CD4-positive, CD25-positive, alpha-beta regulatory T cell (primary cell): ENCODE measurements around the gene ERCC4. TPM values are rescaled to one million over a fixed set of nuclear protein-coding genes. Genes with fewer than 3 reads are reported as not detected.

Experiments used
- ATAC-seq, 2 donors: fragments of 150-1000 bp; cut with Tn5 transposase; one replicate each; pipeline ENCODE4 v1.10.0; 2021; ENCODE audit warnings: low read depth in 2 of 2, moderate number of reproducible peaks in 2 of 2, moderate library complexity in 1 of 2
- DNase-seq, 3 donors: peaks; one replicate each; pipeline versions ENCODE4 v3.0.0 to v3.0.0-alpha.2; 2012 to 2022; ENCODE audit warnings: mixed read lengths in 1 of 3
- H3K27ac ChIP-seq: one replicate; pipeline ENCODE4 v1.7.0; 2013; ENCODE audit warnings: mild to moderate bottlenecking, low read length; ENCODE audit not compliant: insufficient read depth, poor library complexity, severe bottlenecking
- H3K27me3 ChIP-seq: one replicate; pipeline ENCODE4 v1.7.0; 2013; ENCODE audit warnings: low read length; ENCODE audit not compliant: control insufficient read depth, insufficient read depth
- H3K36me3 ChIP-seq: one replicate; pipeline ENCODE4 v1.7.0; 2013; ENCODE audit warnings: mild to moderate bottlenecking, low read length, moderate library complexity; ENCODE audit not compliant: control insufficient read depth, insufficient read depth
- H3K4me1 ChIP-seq: 2 replicates; pipeline ENCODE4 v1.7.0; 2013; ENCODE audit warnings: mild to moderate bottlenecking, low read length; ENCODE audit not compliant: insufficient read depth, control insufficient read depth, poor library complexity, severe bottlenecking
- H3K4me3 ChIP-seq: one replicate; pipeline ENCODE4 v1.7.0; 2013; ENCODE audit warnings: low read depth, mild to moderate bottlenecking, low read length, moderate library complexity
- H3K9me3 ChIP-seq, 2 experiments: 1 replicate in 1 of 2; 2 replicates in 1 of 2; pipeline ENCODE4 v1.7.0; 2013; ENCODE audit warnings: low read length in 2 of 2, mild to moderate bottlenecking in 1 of 2, moderate library complexity in 1 of 2; ENCODE audit not compliant: control insufficient read depth in 2 of 2
- H3K27ac Mint-ChIP-seq, 3 donors: one replicate each; pipeline ENCODE4 v1.8.0; 2020 to 2022; ENCODE audit warnings: mild to moderate bottlenecking in 3 of 3, mixed read lengths in 3 of 3, moderate library complexity in 2 of 3
- H3K27me3 Mint-ChIP-seq: one replicate; pipeline ENCODE4 v1.8.0; 2022; ENCODE audit warnings: mild to moderate bottlenecking, mixed read lengths
- H3K36me3 Mint-ChIP-seq: one replicate; pipeline ENCODE4 v1.8.0; 2020; ENCODE audit warnings: mixed read lengths
- H3K4me1 Mint-ChIP-seq, 4 donors: one replicate each; pipeline ENCODE4 v1.8.0; 2020 to 2022; ENCODE audit warnings: mixed read lengths in 4 of 4, mild to moderate bottlenecking in 1 of 4
- H3K4me3 Mint-ChIP-seq, 4 donors: one replicate each; pipeline ENCODE4 v1.8.0; 2020 to 2022; ENCODE audit warnings: mild to moderate bottlenecking in 4 of 4, mixed read lengths in 4 of 4, moderate library complexity in 3 of 4
- H3K9me3 Mint-ChIP-seq, 7 donors: one replicate each; pipeline ENCODE4 v1.8.0; 2020 to 2022; ENCODE audit warnings: mixed read lengths in 7 of 7, mild to moderate bottlenecking in 3 of 7, moderate library complexity in 2 of 7
- polyA plus RNA-seq, 4 donors: library from polyadenylated mRNA; unstranded; fragments of 300-500 nt; fragmentation: Illumina TruSeq; gene quantifications; one replicate each; pipeline ENCODE4 v1.2.3, GENCODE V29; 2021
- total RNA-seq: library from RNA; stranded (reverse); gene quantifications from one replicate; pipeline ENCODE4 v1.2.3, GENCODE V29; 2022

Gene ERCC4
- total and polyA plus RNA-seq, 5 donors from 2014 or later: 8.8 to 18.2 (median 15.4) TPM

- H3K27me3 ChIP-seq: no peaks in the 10 kb centered on the region
- no peaks in the 10 kb centered on the region for H3K36me3 Mint-ChIP-seq
- no peak overlapping the region for H3K4me3 Mint-ChIP-seq
- ATAC-seq (no peak), DNase-seq (no peak)
- peaks cover 0 to 22% (median 9%) of the 10 kb centered on the region in 4 donors for H3K4me1 Mint-ChIP-seq
- no peaks in the 10 kb centered on the region for H3K27me3 Mint-ChIP-seq
- H3K36me3 ChIP-seq: no peaks in the 10 kb centered on the region
- no peaks in the 10 kb centered on the region for H3K9me3 ChIP-seq
- peaks cover 9% of the 10 kb centered on the region for H3K4me1 ChIP-seq
- no peak overlapping the region for H3K4me3 ChIP-seq
- no peak overlapping the region for H3K27ac Mint-ChIP-seq
- H3K27ac ChIP-seq: no peak overlapping the region
- H3K9me3 Mint-ChIP-seq: no peaks in the 10 kb centered on the region
Observed at GRCh38 chr16:13996778-13997288, 76.9 kb downstream of the ERCC4 start.

- Histone ChIP-seq H3K27me3 (no peaks in the 10 kb centered on the region), H3K4me1 (peaks cover 9% of the 10 kb centered on the region), H3K4me3 (no peak overlapping the region), H3K9me3 (no peaks in the 10 kb centered on the region), H3K27ac (no peak overlapping the region), H3K36me3 (no peaks in the 10 kb centered on the region)
- Mint-ChIP-seq H3K27ac (peak overlapping the region in 2 of 3 donors; percentile 9 to 32), H3K36me3 (no peaks in the 10 kb centered on the region), H3K4me3 (peak overlapping the region in 1 of 4 donors; percentile 18), H3K27me3 (no peaks in the 10 kb centered on the region), H3K9me3 (no peaks in the 10 kb centered on the region), H3K4me1 (peaks cover 0 to 22% (median 9%) of the 10 kb centered on the region in 4 donors)
- ATAC-seq (no peak), DNase-seq (no peak)
Observed at GRCh38 chr16:13997526-13997925, 77.6 kb downstream of the ERCC4 start.

GRCh38 chr16:13997933-13998332 is 78.0 kb downstream of the ERCC4 start:
- Histone ChIP-seq H3K27ac (no peak overlapping the region), H3K9me3 (no peaks in the 10 kb centered on the region), H3K4me3 (no peak overlapping the region), H3K36me3 (no peaks in the 10 kb centered on the region), H3K27me3 (no peaks in the 10 kb centered on the region), H3K4me1 (peaks cover 9% of the 10 kb centered on the region)
- Mint-ChIP-seq H3K27ac (peak overlapping the region in 2 of 3 donors; percentile 9 to 32), H3K36me3 (no peaks in the 10 kb centered on the region), H3K27me3 (no peaks in the 10 kb centered on the region), H3K4me3 (peak overlapping the region in 1 of 4 donors; percentile 18), H3K9me3 (no peaks in the 10 kb centered on the region), H3K4me1 (peaks cover 0 to 22% (median 9%) of the 10 kb centered on the region in 4 donors)
- DNase-seq (peak in 1 of 3 donors; percentile 77), ATAC-seq (peak; percentile 62 to 71)

DNA sequence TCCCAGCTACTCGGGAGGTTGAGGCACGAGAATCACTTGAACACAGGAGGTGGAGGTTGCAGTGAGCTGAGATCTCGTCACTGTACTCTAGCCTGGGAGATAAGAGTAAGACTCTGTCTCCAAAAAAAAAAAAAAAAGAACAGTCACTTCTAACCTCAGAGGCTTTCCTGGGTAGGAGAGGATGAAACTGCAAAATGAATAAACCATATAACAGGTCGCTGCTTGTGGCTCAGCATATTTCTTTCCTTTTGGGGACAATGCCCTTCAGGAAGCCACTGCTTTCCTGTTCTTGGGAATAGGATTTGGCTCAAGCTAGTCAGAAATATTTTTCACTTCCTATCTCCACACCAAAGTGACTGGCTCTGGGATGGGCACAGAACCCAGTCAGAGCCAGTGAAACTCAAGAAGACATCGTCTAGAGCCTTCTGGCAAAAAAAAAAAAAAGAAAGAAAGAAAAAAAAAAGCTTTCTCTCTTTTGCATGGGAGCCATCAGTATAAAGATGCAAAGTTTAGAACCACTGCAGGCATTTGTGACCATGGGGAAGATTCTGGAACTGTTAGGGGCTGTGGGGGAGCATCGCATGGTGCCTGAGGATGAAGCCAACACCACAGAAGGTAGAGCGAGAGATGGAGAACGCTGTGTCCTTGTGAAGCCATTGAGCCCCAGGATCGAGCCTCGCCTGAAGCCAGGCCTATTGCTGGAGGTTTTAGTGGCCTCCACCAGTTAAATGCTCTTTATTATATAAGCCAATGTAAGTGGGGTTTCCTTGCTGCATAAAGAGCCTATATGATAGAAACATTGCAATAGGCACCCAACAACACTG is 79.3 kb downstream of the ERCC4 start:
- no peaks in the 10 kb centered on the region for H3K27me3 Mint-ChIP-seq
- H3K9me3 ChIP-seq: no peaks in the 10 kb centered on the region
- no peak overlapping the region for H3K4me3 ChIP-seq
- H3K9me3 Mint-ChIP-seq: no peaks in the 10 kb centered on the region
- H3K36me3 ChIP-seq: no peaks in the 10 kb centered on the region
- H3K4me1 ChIP-seq: peaks cover 9% of the 10 kb centered on the region
- H3K27me3 ChIP-seq: no peaks in the 10 kb centered on the region
- H3K27ac Mint-ChIP-seq: peak overlapping the region in 1 of 3 donors; percentile 72
- H3K27ac ChIP-seq: no peak overlapping the region
- ATAC-seq (no peak), DNase-seq (no peak)
- no peaks in the 10 kb centered on the region for H3K36me3 Mint-ChIP-seq
- peaks cover 0 to 24% (median 9%) of the 10 kb centered on the region in 4 donors for H3K4me1 Mint-ChIP-seq
- peak overlapping the region in 1 of 4 donors; percentile 34 for H3K4me3 Mint-ChIP-seq

- peaks cover 0 to 24% (median 9%) of the 10 kb centered on the region in 4 donors for H3K4me1 Mint-ChIP-seq
- DNase-seq (no peak), ATAC-seq (no peak)
- no peaks in the 10 kb centered on the region for H3K27me3 Mint-ChIP-seq
- H3K4me3 Mint-ChIP-seq: no peak overlapping the region
- Histone ChIP-seq H3K4me3 (no peak overlapping the region), H3K27me3 (no peaks in the 10 kb centered on the region), H3K27ac (no peak overlapping the region), H3K9me3 (no peaks in the 10 kb centered on the region), H3K4me1 (peaks cover 9% of the 10 kb centered on the region), H3K36me3 (no peaks in the 10 kb centered on the region)
- H3K36me3 Mint-ChIP-seq: no peaks in the 10 kb centered on the region
- H3K27ac Mint-ChIP-seq: no peak overlapping the region
- no peaks in the 10 kb centered on the region for H3K9me3 Mint-ChIP-seq
Observed at GRCh38 chr16:13999895-14000425, 80.0 kb downstream of the ERCC4 start.

- no peaks in the 10 kb centered on the region for H3K36me3 Mint-ChIP-seq
- Histone ChIP-seq H3K27ac (no peak overlapping the region), H3K9me3 (no peaks in the 10 kb centered on the region), H3K27me3 (no peaks in the 10 kb centered on the region), H3K4me3 (no peak overlapping the region), H3K4me1 (peaks cover 9% of the 10 kb centered on the region), H3K36me3 (no peaks in the 10 kb centered on the region)
- H3K4me1 Mint-ChIP-seq: peaks cover 0 to 21% (median 8%) of the 10 kb centered on the region in 4 donors
- DNase-seq (no peak), ATAC-seq (no peak)
- H3K27ac Mint-ChIP-seq: no peak overlapping the region
- H3K27me3 Mint-ChIP-seq: no peaks in the 10 kb centered on the region
- no peak overlapping the region for H3K4me3 Mint-ChIP-seq
- no peaks in the 10 kb centered on the region for H3K9me3 Mint-ChIP-seq
Observed at GRCh38 chr16:14001521-14001920, 81.6 kb downstream of the ERCC4 start.
